Measurements from ENCODE around the gene SEC14L1.
"Not testable (repeated sequence)": the region's sequence is repeated elsewhere in the genome, so short reads cannot be mapped to it uniquely, and the experiment has no call there.

Gene SEC14L1

DNA sequence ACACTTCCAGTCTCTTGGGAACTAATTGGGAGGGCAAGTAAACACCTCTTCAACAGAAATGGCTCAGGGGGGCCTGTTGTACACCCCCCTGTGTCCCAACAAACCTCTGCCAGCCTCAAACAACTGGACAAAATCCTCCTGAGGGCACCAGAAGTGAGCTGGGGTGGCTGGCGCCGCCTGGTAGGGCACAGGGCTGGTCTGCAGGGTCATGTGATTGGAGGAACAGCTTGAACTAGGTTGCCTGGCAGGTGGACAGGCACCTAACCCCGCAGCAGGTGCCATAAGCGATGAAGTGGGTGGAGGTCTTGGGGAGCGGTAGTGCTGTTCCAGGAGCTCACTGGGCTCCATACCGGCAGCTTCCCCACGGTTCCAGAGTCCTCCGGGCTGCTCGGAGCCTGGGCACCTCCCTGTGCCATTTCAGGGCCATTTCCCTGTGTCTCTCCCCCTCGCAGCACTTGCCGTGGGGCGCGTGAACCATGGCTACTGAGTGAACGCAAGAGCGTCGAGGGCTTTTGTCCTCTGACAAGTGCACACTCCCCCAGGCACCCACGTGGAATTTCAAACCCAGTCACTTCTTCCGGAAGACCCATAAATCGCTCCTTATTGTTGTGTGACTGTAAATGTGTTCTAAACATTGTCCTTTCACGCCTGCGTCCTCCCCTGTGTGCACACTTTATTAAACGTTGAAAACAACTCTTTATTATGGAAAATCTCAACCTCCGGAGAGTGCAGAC lies 101.5 kb downstream of the SEC14L1 start:
- DNase-seq, result no peak

DNA sequence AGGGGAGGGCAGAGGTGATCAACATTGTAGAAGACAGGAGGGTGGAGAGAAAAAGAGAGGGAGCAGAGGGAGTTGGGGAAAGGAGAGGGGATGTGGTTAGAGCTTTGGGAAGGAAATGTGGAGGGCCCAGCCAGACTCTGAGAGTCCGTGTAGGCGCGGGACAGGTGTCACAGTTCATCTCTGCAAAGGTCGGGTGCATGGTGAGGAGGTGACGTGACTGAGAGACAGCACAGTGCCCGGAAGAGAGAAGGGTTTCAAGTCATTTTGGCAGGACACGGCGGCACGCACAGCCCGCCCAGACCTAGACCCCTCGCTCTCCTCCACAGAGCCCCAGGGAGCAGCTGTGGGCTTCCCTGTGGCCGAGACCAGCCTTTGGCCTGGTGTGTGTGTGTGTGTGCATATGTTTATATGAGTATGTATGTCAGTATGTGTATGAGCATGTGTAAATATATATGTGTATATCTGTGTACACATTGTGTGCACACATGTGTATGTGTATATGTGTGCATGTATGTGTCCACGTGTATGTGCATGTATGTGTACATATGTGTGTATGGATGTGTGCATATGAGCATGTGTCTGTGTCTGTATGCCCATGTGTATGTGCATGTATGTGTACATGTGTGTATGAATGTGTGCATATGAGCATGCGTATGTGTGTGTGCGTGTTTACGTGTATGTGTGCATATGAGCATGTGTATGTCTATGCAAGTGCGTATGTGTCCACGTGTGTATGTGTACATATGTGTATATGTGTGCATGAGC lies 104.6 kb downstream of the SEC14L1 start:
- no peak for DNase-seq

DNA sequence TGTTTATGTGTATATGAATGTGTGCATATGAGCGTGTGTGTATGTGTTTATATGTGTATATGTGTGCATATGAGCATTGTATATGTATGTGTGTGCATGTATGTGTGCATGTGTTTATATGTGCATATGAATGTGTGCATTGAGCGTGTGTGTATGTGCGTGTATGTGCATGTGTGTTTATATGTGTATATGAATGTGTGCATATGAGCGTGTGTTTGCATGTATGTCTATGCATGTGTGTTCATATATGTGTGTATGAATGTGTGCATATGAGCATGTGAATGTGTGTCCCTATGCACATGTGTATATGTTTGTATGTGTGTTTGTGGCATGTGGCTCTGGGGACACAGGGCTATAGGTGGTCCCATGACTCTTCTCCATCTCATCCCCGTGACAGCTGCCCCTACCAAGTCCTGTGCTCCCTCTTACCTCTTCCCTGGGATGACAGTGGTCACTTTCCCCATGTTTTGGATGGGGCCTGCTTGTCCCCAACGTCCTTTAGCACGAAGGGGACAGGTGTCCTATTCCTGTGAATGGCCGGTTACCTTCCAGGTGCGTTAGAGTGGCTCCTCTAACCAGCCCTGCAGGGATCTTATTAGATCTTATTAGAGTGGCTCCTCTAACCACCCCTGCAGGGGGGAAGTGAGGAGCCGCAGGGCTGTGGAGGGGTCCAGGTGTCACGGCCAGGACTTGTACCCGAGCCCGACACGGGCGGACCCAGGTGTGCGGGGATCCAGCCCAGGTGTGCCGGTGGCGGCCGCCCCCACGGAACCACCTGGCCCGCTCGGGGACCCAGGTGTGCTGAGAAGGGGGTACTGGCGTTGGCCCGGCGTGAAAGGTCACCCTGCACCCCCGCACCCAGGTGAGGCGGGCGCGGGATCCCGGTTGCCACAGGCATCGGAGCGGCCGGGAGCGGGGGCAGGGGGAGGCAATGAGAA lies 105.6 kb downstream of the SEC14L1 start:
- no peak for DNase-seq

DNA sequence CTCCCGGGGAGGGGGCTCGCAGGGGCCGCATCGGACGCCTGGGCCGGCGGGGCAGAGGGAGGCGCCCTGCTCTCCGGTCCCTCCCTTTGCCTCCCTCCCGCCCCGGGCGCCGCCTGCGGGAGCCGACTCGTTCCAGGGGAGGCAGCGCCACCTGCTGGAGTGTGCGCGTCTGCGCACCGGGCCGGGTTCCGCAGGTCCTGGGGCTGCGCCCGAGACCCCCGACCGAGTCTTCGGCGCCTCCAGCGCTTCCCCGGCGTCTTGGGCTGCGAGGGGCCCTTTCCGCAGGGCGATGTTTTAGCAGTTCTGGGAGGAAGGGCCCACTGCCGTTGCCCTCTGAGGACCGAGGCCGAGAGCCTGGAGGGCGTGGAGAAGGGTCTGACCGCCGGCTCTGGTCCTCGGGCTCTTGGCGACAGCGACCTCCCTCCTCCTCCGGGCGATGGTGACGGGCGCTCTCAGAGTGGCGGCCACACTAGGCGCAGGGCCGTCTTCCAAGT lies 106.3 kb downstream of the SEC14L1 start:
- DNase-seq, result peak in 1 of 2 experiments; percentile 25

DNA sequence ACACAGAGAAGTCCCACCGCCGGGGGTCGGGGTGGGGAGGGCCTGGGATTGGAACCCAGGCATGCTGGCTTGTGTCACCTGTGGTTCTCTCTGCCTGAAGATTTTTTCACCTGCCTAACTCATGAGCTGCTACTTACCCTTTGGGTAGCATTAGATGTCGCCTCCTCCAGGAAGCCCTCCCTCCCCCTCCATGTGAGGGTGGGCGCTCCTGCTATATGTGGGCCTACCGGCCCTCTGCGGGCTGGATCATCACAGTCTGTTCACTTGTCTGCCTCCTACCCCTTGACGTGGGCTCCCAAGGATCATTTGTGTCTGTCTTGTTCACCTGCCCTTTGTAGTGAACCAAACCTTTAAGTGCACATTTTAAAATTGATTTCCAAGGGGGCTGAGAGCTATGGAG lies 106.8 kb downstream of the SEC14L1 start:
- no peak for DNase-seq

DNA sequence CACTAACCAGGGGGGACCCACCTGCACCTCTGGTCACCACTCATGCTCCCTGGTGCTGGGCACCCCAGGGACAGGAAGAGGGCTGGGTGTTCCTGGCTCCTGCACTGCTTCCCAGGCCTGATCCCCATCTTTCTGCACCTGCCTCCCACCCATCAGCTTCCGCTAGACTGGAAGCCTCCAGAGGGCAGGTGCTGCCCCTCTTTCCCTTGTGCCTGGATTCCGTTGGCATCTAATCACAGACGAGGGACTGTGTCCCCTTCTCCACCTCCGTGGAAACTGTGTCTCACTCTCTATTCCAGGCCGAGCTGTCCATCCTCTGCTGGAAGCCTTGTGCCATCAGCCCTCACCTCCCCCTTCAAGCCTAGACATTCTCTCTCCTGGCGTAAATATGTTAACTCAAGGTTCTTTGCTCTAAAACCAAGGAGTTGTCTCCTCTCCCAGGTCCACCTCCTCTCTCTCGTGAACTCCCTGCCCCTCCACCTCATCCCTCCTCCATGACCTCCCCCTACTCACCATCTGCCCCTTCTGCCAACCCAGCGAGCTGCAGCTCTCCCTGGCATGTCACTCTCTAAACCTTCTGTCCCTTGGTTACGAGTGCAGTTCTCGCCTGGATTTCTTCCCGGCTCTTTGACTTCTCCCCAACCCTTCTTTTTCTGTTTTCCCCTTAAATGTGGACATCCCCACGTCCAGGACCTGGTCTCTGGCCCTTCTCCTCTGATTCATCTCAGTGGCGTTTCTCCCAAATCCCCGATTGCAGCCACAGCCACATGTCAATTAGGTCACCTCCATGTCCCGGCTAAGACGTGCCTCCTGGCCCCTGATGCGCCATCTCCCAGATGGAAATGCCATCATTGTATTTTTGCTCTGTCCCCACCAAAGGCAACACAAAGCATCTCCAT lies 107.7 kb downstream of the SEC14L1 start:
- no peak for DNase-seq

DNA sequence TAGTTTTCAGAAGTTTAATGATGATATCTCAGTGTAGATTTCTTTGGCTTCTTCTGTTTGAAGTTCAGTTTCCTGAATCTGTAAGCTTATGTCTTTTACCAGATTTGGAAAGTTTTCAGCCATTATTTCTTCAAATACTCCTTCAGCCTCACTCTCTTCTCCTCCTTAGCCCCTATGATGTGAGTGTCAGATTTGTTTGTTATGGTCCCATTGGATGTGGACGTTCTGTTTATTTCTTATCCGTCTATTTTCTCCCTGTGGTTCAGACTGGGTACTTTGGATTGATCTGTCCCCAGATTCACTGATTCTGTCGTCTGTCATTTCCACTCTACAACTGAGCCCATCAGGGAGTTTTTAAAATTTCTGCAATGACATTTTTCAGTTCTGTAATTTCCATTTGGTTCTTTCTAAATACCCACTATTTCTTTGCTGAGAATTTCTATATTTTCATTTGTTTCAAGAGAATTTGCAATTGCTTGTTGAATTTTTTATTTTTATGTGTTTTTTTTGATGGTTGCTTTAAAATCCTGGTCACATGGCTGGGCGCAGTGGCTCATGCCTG lies 110.9 kb downstream of the SEC14L1 start:
- no peak for DNase-seq

DNA sequence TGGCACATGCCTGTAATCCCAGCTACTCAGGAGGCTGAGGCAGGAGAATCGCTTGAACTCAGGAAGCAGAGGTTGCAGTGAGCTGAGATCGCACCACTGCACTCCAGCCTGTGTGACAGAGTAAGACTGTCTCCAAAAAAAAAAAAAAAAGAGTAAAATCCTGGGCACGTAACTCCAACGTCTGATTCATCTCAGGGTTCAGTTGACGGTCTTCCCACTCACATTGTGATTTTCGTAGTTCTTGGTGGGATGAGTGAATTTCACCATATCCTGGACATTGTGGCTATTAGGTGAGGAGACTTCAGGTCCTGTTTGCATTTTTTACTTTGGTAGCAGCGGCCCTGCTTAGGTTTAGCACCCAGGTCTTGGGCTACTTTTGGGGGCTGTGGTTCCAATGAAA lies 111.5 kb downstream of the SEC14L1 start:
- not testable (repeated sequence) for DNase-seq

DNA sequence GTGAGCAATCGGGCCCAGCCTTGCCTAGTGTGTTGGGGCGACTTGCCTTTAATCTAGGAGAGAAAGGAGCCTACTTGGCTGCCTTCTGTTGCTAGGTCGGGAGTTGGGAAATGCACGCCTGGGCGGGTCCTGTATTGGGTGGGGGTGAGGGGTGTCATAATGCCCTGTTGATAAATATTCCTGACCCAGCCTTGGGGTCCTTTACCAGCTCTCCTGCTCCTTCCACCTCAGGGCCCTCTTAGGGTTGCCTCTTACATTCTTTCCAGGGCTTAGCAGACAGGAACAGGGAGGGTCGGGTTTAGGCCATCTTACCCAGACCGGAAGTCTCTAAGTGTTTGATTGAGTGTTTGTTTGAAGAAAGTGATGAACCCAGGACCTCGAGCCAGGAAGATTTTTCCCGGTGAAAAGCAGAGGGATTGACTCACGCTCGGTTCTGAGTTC lies 112.9 kb downstream of the SEC14L1 start:
- DNase-seq, result no peak

DNA sequence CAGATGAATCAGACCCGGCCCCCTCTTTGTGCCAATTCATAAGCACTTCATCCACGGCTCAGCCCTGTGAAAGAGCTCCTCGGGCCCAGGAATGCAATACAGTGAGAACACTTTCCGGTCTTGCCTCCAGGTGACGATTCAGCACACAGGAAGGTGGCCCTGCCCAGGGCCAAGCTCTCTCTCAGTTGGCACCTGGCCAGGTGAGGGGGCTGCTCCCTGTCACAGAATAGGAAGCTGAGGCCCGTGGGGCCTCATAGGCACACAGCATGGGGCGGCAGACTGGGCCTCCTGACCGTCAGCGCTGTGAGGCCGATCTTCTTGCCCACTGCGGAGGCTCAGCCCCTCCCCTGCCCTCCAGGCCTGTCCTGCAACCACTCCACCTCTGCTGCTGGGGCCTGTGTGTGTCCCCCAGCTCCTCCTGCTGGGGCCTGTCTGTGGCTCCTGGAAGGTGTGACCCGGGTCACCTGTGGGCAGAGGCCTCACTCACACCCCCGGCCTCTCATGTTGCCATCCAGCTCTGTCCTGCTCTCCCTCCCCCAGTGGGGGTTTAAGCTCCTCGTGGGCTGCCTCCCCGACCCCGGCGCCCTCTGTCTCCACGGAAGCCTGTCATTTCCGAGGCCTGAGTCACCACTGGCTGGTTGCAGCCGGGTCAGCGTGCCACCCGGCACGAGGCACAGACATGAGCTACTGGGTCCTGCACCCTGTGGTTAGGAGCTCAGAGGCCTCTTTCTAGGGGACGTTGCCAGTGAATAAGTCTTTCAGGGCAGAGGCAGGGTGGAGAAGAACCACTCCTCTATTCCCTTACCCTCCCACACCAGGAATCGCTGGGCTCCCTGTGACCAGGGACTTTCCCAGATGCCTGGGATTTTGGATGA lies 114.4 kb downstream of the SEC14L1 start:
- DNase-seq, result no peak

DNA sequence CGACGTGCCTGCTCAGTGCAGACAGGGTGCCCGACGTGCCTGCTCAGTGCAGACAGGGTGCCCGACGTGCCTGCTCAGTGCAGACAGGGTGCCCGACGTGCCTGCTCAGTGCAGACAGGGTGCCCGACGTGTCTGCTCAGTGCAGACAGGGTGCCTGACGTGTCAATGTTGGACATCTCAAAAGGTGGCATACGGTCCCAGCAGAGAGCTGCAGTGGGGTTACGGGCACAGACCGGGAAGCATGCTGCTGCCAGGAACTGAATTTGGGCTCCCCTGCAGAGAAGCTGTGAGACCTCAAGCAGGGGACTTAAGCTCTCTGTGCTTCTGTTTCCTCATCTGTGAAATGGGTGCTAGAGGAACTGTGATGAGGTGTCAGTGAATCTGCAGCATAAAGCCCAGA lies 115.2 kb downstream of the SEC14L1 start:
- not testable (repeated sequence) for DNase-seq

DNA sequence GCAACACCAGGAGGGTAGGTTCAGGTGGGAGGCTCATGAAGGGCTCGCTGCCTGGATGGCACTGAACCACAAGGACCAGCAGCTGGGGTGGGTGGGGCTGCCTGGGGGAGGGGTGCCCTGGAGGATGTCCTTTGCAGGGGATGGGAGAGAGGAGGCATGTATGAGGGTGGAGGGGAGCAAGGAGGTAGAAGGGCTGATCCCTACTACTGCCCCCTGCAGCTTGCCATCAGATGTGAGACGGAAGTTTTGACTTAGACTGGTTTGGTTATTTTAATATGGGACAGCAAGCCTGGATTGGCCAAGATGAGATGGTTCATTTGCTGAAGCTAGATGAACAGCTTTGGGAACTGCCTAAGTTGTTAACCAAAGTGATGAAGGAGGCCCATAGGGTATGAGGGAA lies 115.9 kb downstream of the SEC14L1 start:
- DNase-seq, result peak; percentile 10 to 55

DNA sequence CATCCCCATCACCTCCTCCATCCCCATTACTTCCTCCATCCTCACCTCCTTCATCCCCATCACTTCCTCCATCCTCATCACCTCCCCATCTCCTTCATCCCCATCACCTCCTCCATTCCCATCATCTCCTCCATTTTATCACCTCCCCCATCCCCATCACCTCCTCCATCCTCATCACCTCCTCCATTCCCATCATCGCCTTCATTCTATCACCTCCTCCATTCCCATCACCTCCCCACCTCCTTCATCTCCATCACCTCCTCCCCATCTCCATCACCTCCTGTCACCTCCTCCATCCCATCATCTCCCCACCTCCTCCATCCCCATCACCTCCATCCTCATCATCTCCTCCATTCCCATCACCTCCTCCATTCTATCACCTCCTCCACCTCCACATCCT lies 116.4 kb downstream of the SEC14L1 start:
- DNase-seq, result no peak

DNA sequence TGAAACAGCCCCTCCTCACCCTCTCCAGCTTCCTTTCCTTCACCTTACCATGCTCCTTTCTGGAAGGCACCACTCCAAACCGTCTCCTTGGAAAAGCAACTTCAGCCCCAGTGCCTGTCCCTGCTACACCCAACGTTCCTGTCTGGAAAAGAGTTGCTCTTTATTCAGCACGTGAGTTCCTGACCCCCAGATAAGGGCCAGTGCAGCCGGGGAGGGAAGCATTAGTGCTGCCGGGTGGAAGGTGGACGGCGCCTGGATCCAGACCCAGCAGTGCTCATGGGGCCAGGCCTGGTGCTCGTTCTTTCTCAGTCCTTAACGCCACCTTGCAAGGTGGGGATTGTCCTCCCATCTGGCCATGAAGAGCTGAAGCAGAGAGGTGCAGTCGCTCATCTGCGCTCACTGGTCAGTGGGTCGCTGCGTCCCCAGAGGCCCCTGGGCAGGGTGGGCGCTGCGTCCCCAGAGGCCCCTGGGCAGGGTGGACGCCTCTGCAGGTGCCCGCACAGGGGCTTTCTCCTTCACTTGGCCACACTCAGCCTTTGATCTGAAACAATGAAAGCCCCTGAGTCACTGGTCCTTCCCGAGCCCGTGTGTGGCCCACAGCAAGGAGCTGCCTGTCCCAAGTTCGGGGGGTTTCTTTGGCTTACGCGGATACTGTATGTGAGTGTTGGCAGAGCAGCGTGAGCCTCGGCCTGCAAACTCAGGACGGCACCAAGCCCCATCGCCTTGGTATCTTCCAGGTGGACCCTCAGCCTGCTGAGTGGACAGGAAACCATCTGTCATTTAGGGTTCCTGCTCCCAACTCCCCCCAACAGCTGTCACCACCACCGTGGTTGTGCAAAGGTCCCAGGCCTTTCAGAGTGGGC lies 117.1 kb downstream of the SEC14L1 start:
- DNase-seq, result no peak

DNA sequence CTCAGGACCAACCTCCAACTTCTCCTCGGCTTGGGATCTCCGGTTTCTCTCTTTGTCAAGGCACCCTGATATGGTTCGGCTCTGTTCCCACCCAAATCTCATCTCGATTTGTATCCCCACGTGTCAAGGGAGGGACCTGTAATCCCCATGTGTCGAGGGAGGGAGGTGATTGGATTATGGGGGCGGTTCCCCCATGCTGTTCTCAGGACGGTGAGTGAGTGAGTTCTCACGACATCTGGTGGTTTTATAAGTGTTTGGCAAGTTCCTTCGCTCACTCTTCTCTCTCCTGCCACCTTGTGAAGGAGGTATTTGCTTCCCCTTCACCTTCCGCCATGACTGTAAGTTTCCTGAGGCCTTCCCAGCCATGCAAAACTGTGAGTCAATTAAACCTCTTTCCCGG lies 117.9 kb downstream of the SEC14L1 start:
- DNase-seq, result no peak

DNA sequence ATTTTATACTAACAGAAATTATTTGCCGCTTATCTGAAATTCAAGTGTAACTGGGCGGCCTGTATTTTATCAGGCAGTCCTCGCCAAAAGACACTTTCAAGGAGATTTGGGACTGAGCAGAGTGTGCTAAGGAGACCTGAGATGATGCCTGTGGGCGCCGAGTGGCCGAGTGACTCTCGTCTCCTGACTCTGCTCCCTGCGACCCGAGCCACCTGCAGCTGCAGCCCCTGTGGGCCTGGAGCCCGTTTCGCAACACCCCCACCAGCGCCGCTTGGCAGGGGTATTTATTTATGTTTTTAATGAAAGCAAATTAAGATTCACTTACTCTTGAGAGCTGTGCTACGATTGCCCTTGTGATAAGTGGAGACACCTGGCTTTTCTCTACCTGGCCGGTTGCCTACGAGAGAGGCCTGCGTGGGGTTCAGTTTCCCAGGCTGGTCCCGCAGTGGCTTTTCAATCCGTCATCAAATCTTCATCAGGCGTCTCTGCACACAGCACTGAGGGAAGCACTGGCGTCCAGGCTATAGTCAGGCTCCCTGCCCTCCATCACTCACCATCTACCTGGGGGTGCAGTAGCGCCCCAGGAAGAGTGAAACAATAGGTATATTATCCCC lies 124.0 kb downstream of the SEC14L1 start:
- peak; percentile 54 to 84 for DNase-seq

DNA sequence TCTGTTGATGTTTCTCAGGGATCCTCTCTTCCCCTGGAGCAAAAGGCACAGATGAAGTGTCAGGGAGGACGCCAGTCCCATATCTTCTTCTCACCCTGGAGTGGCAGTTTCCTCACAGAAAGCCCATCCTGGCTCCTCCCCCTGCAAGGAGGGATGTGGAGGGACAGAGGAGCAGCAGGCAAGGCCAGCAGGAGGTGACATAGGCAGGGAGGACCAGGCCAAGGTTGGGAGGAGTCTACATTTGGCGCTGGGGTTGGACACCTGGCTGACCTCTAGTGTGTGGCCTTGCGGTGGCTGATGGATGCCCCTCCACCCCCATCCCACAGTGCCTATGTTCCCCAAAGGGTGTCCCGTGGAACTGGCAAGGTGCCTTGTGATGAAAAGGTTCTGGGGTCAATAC lies 125.4 kb downstream of the SEC14L1 start:
- no peak for DNase-seq

Measured in NCI-H187 (cell line).